ENCODE measurements around the gene CHST8.

DNA sequence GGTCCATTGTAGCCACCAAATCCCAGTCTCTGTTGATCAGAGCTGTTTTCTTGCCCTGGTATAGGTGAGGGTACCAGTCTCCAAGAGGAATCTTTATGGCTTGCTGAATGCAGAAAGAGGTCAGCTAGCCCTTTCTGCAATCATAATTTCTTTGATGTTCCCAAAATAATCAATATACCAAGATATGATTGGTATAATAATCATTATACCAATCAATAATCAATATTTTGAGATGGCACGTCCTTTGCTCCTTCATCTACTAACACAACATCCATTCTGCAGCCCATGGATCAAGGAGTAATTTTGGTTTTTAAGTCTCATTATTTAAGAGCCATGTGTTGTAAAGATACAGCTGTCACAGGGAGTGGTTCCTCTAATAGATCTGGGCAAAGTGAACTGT is 31.5 kb upstream of the CHST8 start:
- TF ChIP-seq, protein P1, sequence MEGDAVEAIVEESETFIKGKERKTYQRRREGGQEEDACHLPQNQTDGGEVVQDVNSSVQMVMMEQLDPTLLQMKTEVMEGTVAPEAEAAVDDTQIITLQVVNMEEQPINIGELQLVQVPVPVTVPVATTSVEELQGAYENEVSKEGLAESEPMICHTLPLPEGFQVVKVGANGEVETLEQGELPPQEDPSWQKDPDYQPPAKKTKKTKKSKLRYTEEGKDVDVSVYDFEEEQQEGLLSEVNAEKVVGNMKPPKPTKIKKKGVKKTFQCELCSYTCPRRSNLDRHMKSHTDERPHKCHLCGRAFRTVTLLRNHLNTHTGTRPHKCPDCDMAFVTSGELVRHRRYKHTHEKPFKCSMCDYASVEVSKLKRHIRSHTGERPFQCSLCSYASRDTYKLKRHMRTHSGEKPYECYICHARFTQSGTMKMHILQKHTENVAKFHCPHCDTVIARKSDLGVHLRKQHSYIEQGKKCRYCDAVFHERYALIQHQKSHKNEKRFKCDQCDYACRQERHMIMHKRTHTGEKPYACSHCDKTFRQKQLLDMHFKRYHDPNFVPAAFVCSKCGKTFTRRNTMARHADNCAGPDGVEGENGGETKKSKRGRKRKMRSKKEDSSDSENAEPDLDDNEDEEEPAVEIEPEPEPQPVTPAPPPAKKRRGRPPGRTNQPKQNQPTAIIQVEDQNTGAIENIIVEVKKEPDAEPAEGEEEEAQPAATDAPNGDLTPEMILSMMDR (conservative IDR thresholded peaks at IDR 0.05 in 1 of 2, IDR thresholded peaks at IDR 0.05 in 1 of 2; ENCODE audit: extremely low read depth in 1 of 2, insufficient read depth in 1 of 2, low read depth in 1 of 2, low read length in 2 of 2): no peak
- TF ChIP-seq EZH2 (IDR thresholded peaks at IDR 0.05; ENCODE audit: borderline replicate concordance, low read length): no peak

Measured in mammary epithelial cell (primary cell).